Tibial nerve (tissue), 4 donors: ENCODE measurements around the gene PRMT2. TPM values are rescaled to one million over a fixed set of nuclear protein-coding genes. Genes with fewer than 3 reads are reported as not detected.
"Not testable (repeated sequence)": the region's sequence is repeated elsewhere in the genome, so short reads cannot be mapped to it uniquely, and the experiment has no call there.

Source experiments
- DNase-seq, 2 donors: peaks; one replicate each; pipeline ENCODE4 v3.0.0-alpha.2; 2019; ENCODE audit warnings: low spot score in 2 of 2
- H3K27ac ChIP-seq, 4 donors: fragments of 200-600 bp; sonication (generic) in 3 of 4; one replicate each; pipeline ENCODE4 v1.5.1; 2017 to 2019; ENCODE audit warnings: mild to moderate bottlenecking in 1 of 4
- H3K27me3 ChIP-seq, 2 donors: fragments of 200-600 bp; sonication (generic) in 1 of 2; one replicate each; pipeline versions ENCODE4 v1.5.1 to v1.6.0; 2017 to 2019
- H3K36me3 ChIP-seq, 3 donors: fragments of 200-600 bp; sonication (generic); one replicate each; pipeline ENCODE4 v1.5.1; 2018 to 2019
- H3K4me1 ChIP-seq, 4 donors: fragments of 200-600 bp; sonication (generic) in 3 of 4; one replicate each; pipeline ENCODE4 v1.5.1; 2017 to 2019
- H3K4me3 ChIP-seq, 4 donors: fragments of 200-600 bp; sonication (generic) in 3 of 4; one replicate each; pipeline ENCODE4 v1.5.1; 2017 to 2019; ENCODE audit warnings: mild to moderate bottlenecking in 1 of 4, moderate library complexity in 1 of 4
- H3K9me3 ChIP-seq, 4 donors: fragments of 200-600 bp; sonication (generic) in 3 of 4; one replicate each; pipeline ENCODE4 v1.5.1; 2017 to 2019
- EP300 ChIP-seq, 2 donors: sonication (generic); formaldehyde crosslinking; IDR thresholded peaks; one replicate each; pipeline ENCODE4 v1.6.1; 2017; ENCODE audit warnings: antibody characterized with exemption in 2 of 2, mild to moderate bottlenecking in 1 of 2
- POLR2A ChIP-seq, 2 donors: fragments of 450-650 bp; IDR thresholded peaks; one replicate each; pipeline ENCODE4 v1.6.1; 2017; ENCODE audit warnings: antibody characterized with exemption in 2 of 2, mild to moderate bottlenecking in 2 of 2, moderate library complexity in 2 of 2
- WGBS, 2 donors: methylation state at CpG; one replicate each; pipeline ENCODE4 v1.1.5; 2018; 5-methylcytosine and 5-hydroxymethylcytosine counted together
- total RNA-seq, 4 donors: library from RNA; depleted of rRNA; stranded (reverse); fragments of >200 nt; gene quantifications; one replicate each; pipeline ENCODE4 v1.1.0, GENCODE V29; 2016
- TF ChIP-seq, protein P1 (sequence below), 5 experiments: fragments of 200-600 bp in 3 of 5; fragments of 450-650 bp in 2 of 5; sonication (generic) in 3 of 5; IDR thresholded peaks; one replicate each; pipeline ENCODE4 v1.5.1; 2016 to 2019; ENCODE audit warnings: antibody characterized with exemption in 5 of 5, mild to moderate bottlenecking in 3 of 5, moderate library complexity in 2 of 5

The PRMT2 gene
- total RNA-seq, 4 donors from 2014 or later = 104 to 132 (median 115) TPM

DNA sequence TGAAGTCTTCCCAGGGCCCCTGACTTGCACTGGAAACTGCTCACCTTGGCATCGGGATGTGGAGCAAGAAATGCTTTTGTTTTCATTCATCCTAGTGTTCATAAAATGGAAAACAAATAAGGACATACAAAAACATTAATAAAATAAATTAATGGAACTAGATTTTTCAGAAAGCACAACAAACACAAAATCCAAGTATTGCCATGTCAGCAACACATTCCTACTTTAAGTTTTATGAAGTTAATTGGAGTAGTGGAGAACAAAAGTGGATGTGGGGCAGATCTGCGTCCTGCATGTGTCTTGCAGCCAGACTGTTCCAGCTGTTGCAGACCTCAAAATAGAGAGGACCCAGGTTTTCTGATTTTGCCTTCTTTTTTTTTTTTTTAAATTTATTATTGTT is 32.9 kb downstream of the PRMT2 start:
- TF ChIP-seq, protein P1, sequence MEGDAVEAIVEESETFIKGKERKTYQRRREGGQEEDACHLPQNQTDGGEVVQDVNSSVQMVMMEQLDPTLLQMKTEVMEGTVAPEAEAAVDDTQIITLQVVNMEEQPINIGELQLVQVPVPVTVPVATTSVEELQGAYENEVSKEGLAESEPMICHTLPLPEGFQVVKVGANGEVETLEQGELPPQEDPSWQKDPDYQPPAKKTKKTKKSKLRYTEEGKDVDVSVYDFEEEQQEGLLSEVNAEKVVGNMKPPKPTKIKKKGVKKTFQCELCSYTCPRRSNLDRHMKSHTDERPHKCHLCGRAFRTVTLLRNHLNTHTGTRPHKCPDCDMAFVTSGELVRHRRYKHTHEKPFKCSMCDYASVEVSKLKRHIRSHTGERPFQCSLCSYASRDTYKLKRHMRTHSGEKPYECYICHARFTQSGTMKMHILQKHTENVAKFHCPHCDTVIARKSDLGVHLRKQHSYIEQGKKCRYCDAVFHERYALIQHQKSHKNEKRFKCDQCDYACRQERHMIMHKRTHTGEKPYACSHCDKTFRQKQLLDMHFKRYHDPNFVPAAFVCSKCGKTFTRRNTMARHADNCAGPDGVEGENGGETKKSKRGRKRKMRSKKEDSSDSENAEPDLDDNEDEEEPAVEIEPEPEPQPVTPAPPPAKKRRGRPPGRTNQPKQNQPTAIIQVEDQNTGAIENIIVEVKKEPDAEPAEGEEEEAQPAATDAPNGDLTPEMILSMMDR (IDR thresholded peaks at IDR 0.05) = no peak
- TF ChIP-seq POLR2A (IDR thresholded peaks at IDR 0.05) (no peak), EP300 (IDR thresholded peaks at IDR 0.05) (no peak)
- WGBS, 2 donors = 65 to 70% methylated on average over 2 of the region's 2 CpGs
- Histone ChIP-seq H3K4me1 (peaks cover 0 to 20% (median 12%) of the 10 kb centered on the region in 4 donors), H3K9me3 (no peaks in the 10 kb centered on the region), H3K36me3 (peaks cover 0 to 26% (median 0%) of the 10 kb centered on the region in 3 donors), H3K27me3 (no peaks in the 10 kb centered on the region), H3K4me3 (peak overlapping the region in 2 of 4 donors; percentile 27 to 54), H3K27ac (no peak overlapping the region)
- no peak for DNase-seq

DNA sequence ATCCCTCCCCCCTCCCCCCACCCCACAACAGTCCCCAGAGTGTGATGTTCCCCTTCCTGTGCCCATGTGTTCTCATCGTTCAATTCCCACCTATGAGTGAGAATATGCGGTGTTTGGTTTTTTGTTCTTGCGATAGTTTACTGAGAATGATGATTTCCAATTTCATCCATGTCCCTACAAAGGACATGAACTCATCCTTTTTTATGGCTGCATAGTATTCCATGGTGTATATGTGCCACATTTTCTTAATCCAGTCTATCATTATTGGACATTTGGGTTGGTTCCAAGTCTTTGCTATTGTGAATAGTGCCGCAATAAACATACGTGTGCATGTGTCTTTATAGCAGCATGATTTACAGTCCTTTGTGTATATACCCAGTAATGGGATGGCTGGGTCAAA is 33.4 kb downstream of the PRMT2 start:
- not testable (repeated sequence) for H3K4me3 ChIP-seq, H3K27me3 ChIP-seq, H3K27ac ChIP-seq, DNase-seq, H3K9me3 ChIP-seq
- peaks cover 0 to 20% (median 0%) of the 10 kb centered on the region in 3 donors for H3K36me3 ChIP-seq
- H3K4me1 ChIP-seq = peaks cover 0 to 20% (median 12%) of the 10 kb centered on the region in 4 donors
- 95 to 100% methylated on average over 2 of the region's 5 CpGs for WGBS, 2 donors

DNA sequence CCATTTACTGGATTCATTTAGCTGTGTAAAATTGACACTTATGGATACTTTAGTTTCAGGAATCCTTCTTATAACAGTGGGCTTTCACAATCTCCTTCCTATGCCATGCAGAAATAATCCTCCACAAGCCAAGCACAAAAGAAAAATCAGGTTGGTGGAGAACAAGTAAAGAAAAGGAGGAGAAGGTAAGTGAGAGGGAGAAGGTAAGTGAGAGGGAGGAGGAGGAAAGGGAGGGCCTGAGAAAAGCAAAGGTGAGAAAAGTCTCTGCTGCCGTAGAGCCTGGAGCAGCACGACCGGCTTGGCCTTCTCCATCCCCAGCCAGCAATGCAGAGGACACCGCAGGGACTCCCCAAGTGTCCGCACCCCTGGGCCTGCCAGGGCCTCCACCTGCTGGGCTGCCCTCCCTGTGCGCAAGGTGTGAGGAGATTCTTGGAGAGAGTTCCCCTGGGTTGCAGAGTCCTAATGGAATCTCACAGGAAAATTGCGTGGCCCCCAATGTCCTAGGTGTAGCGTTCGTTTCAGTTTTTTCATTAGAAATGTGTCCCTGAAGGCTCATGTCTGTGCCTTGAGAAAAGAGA is 39.0 kb downstream of the PRMT2 start:
- H3K4me1 ChIP-seq = no peaks in the 10 kb centered on the region
- H3K36me3 ChIP-seq = no peaks in the 10 kb centered on the region
- no peak for DNase-seq
- WGBS, 2 donors = 90 to 91% methylated on average over 9 of the region's 9 CpGs
- H3K9me3 ChIP-seq = no peaks in the 10 kb centered on the region
- H3K4me3 ChIP-seq = no peak overlapping the region
- TF ChIP-seq POLR2A (IDR thresholded peaks at IDR 0.05) (no peak), EP300 (IDR thresholded peaks at IDR 0.05) (no peak)
- TF ChIP-seq, protein P1 (IDR thresholded peaks at IDR 0.05) = no peak
- no peak overlapping the region for H3K27ac ChIP-seq
- H3K27me3 ChIP-seq = no peaks in the 10 kb centered on the region

DNA sequence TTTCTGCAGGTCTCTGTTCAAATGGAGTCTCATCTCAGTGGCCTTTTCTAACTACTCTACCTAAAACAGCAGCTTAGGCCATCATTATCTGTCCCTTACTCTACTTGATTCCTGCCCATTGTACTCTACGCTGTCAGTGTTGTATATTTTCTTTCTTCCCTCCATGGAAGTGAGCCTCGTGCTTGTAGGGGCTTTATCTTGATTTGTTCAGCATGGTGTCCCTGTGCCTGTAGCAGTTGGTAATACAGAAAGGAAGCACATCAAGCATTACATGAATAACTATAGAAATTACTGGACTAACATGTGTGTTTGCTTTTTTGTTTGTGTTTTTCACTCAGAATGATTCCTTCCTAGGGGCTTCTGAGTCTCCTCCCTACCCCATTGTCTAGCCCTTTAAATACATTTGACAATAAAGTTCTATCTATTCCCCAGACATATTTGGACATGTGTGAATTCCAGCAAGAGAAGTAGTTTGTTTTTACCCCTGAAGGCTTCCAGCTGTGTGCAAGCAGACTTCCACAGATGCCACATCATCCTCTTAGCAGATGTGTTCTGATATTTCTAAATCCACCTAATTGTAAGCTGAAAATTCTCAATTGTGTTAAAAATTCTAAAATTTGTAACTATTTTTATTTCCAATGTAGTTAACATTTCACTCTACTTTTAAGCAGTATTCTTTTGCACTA is 40.3 kb downstream of the PRMT2 start:
- no peak overlapping the region for H3K4me3 ChIP-seq
- H3K9me3 ChIP-seq = no peaks in the 10 kb centered on the region
- H3K27ac ChIP-seq = no peak overlapping the region
- whole genome bisulfite sequencing, 2 donors = 60 to 64% methylated on average over 2 of the region's 2 CpGs
- no peak for DNase-seq
- H3K36me3 ChIP-seq = no peaks in the 10 kb centered on the region
- H3K27me3 ChIP-seq = no peaks in the 10 kb centered on the region
- H3K4me1 ChIP-seq = no peaks in the 10 kb centered on the region
- TF ChIP-seq POLR2A (IDR thresholded peaks at IDR 0.05) (no peak), EP300 (IDR thresholded peaks at IDR 0.05) (no peak)
- TF ChIP-seq, protein P1 (IDR thresholded peaks at IDR 0.05) = no peak

DNA sequence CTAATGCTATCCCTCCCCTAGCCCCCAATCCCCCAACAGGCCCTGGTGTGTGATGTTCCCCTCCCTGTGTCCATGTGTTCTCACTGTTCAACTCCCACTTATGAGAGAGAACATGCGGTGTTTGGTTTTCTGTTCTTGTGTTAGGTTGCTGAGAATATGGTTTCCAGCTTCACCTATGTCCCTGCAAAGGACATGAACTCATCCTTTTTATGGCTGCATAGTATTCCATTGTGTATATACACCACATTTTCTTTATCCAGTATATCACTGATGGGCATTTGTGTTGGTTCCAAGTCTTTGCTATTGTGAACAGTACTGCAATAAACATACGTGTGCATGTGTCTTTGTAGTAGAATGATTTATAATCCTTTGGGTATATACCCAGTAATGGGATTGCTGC is 41.1 kb downstream of the PRMT2 start:
- H3K4me3 ChIP-seq, DNase-seq, H3K27ac ChIP-seq, H3K9me3 ChIP-seq, H3K4me1 ChIP-seq, H3K27me3 ChIP-seq, H3K36me3 ChIP-seq: not testable (repeated sequence)
- 90 to 91% methylated on average over 2 of the region's 2 CpGs for WGBS, 2 donors

DNA sequence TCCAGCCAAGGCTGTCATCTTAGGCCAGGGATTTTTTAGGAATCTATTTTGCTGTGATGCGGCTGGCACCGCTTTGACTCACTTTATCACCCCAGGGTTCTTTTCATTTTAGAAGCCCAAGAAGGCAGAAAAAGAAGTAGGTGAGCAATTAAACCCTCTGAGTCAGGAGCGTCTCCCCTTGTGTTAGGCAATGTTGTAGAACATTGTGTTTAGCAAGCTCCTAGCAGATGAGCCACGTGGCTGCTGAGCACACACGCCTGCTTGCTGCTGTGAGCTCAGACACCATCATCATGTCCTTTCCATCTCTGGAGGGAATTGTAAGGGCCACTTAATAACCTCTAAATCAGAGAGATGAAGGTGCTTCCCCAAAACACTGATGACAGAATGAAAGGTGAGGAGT is 46.1 kb downstream of the PRMT2 start:
- not testable (repeated sequence) for DNase-seq, H3K4me1 ChIP-seq, H3K27ac ChIP-seq, H3K4me3 ChIP-seq, H3K36me3 ChIP-seq, H3K27me3 ChIP-seq, H3K9me3 ChIP-seq
- 83 to 84% methylated on average over 5 of the region's 5 CpGs for WGBS, 2 donors

DNA sequence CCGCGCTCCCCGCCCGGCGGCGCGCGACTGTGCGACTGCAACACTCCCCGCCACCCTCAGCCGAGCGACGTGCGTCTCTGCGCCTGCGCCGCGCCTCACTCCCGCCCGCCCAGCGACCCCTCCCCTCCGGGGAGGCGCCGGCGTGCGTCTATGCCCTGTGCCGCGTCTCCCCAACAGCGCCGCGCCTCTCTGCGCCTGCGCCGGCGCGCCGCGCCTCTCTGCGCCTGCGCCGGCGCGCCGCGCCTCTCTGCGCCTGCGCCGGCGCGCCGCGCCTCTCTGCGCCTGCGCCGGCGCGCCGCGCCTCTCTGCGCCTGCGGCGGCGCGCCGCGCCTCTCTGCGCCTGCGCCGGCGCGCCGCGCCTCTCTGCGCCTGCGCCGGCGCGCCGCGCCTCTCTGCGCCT is 63.2 kb downstream of the PRMT2 start:
- not testable (repeated sequence) for H3K4me3 ChIP-seq, H3K27me3 ChIP-seq, H3K9me3 ChIP-seq, DNase-seq, H3K27ac ChIP-seq, H3K4me1 ChIP-seq, H3K36me3 ChIP-seq
- 85% methylated on average over 33 of the region's 81 CpGs; no CpG with 5 or more reads in 1 of the 2 donors for WGBS, 2 donors

DNA sequence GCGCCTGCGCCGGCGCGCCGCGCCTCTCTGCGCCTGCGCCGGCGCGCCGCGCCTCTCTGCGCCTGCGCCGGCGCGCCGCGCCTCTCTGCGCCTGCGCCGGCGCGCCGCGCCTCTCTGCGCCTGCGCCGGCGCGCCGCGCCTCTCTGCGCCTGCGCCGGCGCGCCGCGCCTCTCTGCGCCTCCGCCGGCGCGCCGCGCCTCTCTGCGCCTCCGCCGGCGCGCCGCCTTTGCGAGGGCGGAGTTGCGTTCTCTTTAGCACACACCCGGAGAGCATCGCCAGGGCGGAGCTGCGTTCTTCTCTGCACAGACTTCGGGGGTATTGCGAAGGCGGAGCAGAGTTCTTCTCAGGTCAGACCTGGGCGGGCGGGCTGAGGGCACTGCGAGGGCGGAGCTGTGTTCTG is 63.6 kb downstream of the PRMT2 start:
- not testable (repeated sequence) for H3K4me1 ChIP-seq, H3K36me3 ChIP-seq, H3K9me3 ChIP-seq, H3K27ac ChIP-seq, H3K4me3 ChIP-seq, H3K27me3 ChIP-seq, DNase-seq
- WGBS, 2 donors = 90% methylated on average over 2 of the region's 69 CpGs
